PC-3 (cell line): Measurements from ENCODE around the gene RNASE13. TPM values are rescaled to one million over a fixed set of nuclear protein-coding genes. Genes with fewer than 3 reads are reported as not detected.

Experiments
- ATAC-seq: fragments of 200-7000 bp; cut with Tn5 transposase; 2 replicates; pipeline ENCODE4 v1.9.1; 2020; ENCODE audit warnings: mild to moderate bottlenecking, moderate library complexity
- BruUV-seq: library from RNA; stranded (reverse); fragments of 400-500 nt; replicated peaks from 2 replicates; lab custom pipeline; 2021; lab: Mats Ljungman, UMichigan
- CTCF ChIA-PET: fragments of 300-600 bp; sonication (Branson Sonifier 250); formaldehyde crosslinking; loops from one replicate; lab custom pipeline; 2022; ENCODE audit warnings: antibody characterized with exemption; lab: Charles Lee
- POLR2A ChIA-PET: fragments of 300-600 bp; sonication (Branson Sonifier 250); formaldehyde crosslinking; loops from one replicate; lab custom pipeline; 2022; ENCODE audit warnings: antibody characterized with exemption; ENCODE audit not compliant: unreplicated experiment; lab: Charles Lee
- DNase-seq: peaks from one replicate; pipeline ENCODE4 v3.0.0-alpha.2; 2015
- H2AFZ ChIP-seq: fragments of 300-600 bp; sonication (generic); 2 replicates; pipeline ENCODE4 v1.6.0; 2016; ENCODE audit warnings: antibody characterized with exemption, low read length
- H3F3A ChIP-seq: fragments of 300-600 bp; sonication (generic); one replicate; pipeline ENCODE4 v1.6.0; 2017; ENCODE audit warnings: antibody characterized with exemption, low read length, control low read depth, mild to moderate bottlenecking; ENCODE audit not compliant: unreplicated experiment
- H3K27ac ChIP-seq: fragments of 300-600 bp; sonication (generic); 2 replicates; pipeline ENCODE4 v1.5.1; 2016; ENCODE audit warnings: mild to moderate bottlenecking, low read length
- H3K27me3 ChIP-seq: fragments of 300-600 bp; sonication (generic); 2 replicates; pipeline ENCODE4 v1.6.1; 2016; ENCODE audit warnings: low read length, mixed read lengths
- H3K36me3 ChIP-seq: fragments of 300-600 bp; sonication (generic); 2 replicates; pipeline ENCODE4 v1.6.1; 2016; ENCODE audit warnings: low read depth, mixed run types, low read length, mixed read lengths
- H3K4me1 ChIP-seq: fragments of 300-600 bp; sonication (generic); 2 replicates; pipeline ENCODE4 v1.5.1; 2016; ENCODE audit warnings: low read length; ENCODE audit not compliant: insufficient read depth
- H3K4me2 ChIP-seq: fragments of 300-600 bp; sonication (generic); 2 replicates; pipeline ENCODE4 v1.6.0; 2016; ENCODE audit warnings: low read length
- H3K4me3 ChIP-seq: fragments of 300-600 bp; sonication (generic); 2 replicates; pipeline ENCODE4 v1.5.1; 2016; ENCODE audit warnings: mild to moderate bottlenecking, low read length, mixed read lengths
- H3K79me2 ChIP-seq: fragments of 300-600 bp; sonication (generic); 2 replicates; pipeline ENCODE4 v1.6.1; 2017; ENCODE audit warnings: low read length, mixed read lengths
- H3K9ac ChIP-seq: fragments of 300-600 bp; sonication (generic); 2 replicates; pipeline ENCODE4 v1.6.0; 2016; ENCODE audit warnings: mild to moderate bottlenecking, low read length
- H3K9me2 ChIP-seq: fragments of 300-600 bp; sonication (generic); replicated peaks from 2 replicates; pipeline ENCODE4 v1.6.1; 2016; ENCODE audit warnings: mixed run types, low read length, mixed read lengths
- H3K9me3 ChIP-seq: fragments of 300-600 bp; sonication (generic); 2 replicates; pipeline ENCODE4 v1.6.1; 2016; ENCODE audit warnings: low read length, mixed read lengths
- H4K20me1 ChIP-seq: fragments of 300-600 bp; sonication (generic); 2 replicates; pipeline ENCODE4 v1.6.1; 2016; ENCODE audit warnings: low read length, mixed read lengths
- EZH2 ChIP-seq: fragments of 300-600 bp; sonication (generic); IDR thresholded peaks from one replicate; pipeline ENCODE4 v1.6.1; 2017; ENCODE audit warnings: antibody characterized with exemption, mild to moderate bottlenecking, low read length; ENCODE audit not compliant: unreplicated experiment
- EZH2phosphoT487 ChIP-seq: fragments of 300-600 bp; sonication (generic); IDR thresholded peaks from 2 replicates; pipeline ENCODE4 v1.6.1; 2018; ENCODE audit warnings: mild to moderate bottlenecking, antibody characterized with exemption, low read length, borderline replicate concordance
- intact Hi-C: fragments of 100-400 bp; cut with micrococcal nuclease; formaldehyde crosslinking; loops from 2 replicates; pipeline ENCODE4 v1.9.0; 2023
- total RNA-seq: library from RNA; depleted of rRNA; stranded (reverse); fragments of >200 nt; gene quantifications from 2 replicates; pipeline ENCODE4 v1.2.3, GENCODE V29; 2014
- TF ChIP-seq, protein P1 (sequence below): fragments of 300-600 bp; sonication (generic); conservative IDR thresholded peaks from 2 replicates; pipeline ENCODE4 v1.5.1; 2017; ENCODE audit warnings: antibody characterized with exemption, low read depth, mild to moderate bottlenecking, low read length

Gene RNASE13
- total RNA-seq, 1 experiment from 2014 or later: not detected

DNA sequence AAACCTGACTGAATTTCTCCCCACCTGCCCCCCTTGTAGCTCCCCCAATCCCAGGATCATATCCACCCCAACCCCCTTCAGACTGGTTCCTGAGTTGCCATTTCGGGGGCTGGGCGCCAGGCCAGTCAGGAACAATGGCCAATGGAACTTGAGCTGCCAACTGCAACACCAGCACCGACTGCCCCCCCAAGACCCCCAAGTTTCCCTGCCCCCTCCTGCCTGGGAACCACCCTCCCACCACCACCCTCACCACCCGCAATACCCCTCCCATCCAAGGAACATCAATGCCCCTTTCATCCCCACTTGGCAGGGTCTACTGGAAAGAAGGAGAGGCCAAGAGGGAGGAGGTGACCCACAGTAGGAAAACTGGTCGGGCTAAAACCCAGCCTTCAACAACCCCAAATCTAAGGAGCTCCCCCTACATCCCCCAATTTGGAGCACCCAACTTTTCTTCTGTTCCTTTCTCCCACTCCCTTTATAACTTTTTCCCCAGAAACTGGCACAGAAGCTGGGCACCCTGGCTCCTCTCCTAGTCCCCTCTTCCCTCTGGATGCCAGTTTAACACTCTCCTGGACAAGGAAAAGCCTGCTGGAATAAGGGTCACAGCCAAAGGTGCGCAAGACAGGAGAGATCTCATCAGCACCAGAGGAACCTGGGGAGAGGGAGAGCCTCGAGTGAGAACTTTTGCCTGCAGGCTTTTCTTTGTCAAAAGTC lies 8.2 kb downstream of the RNASE13 start:
- Histone ChIP-seq H3K27me3 (peaks cover 70% of the 10 kb centered on the region), H2AFZ (no peak overlapping the region), H3K27ac (no peak overlapping the region), H3K79me2 (no peaks in the 10 kb centered on the region), H3K9me3 (no peaks in the 10 kb centered on the region), H3K4me1 (0 out of 2 replicates have a peak, but pooled peaks cover 4% of the 10 kb centered on the region), H3K36me3 (no peaks in the 10 kb centered on the region), H3K9me2 (no peaks in the 10 kb centered on the region), H3F3A (no peaks in the 10 kb centered on the region), H3K9ac (no peak overlapping the region), H3K4me3 (no peak overlapping the region), H3K4me2 (no peak overlapping the region), H4K20me1 (no peaks in the 10 kb centered on the region)
- CTCF ChIA-PET: no interaction called here
- BruUV-seq: no TSS peak
- ATAC-seq (no peak), DNase-seq (no peak)
- TF ChIP-seq EZH2: no peak
- no peak for TF ChIP-seq EZH2phosphoT487
- TF ChIP-seq, protein P1, sequence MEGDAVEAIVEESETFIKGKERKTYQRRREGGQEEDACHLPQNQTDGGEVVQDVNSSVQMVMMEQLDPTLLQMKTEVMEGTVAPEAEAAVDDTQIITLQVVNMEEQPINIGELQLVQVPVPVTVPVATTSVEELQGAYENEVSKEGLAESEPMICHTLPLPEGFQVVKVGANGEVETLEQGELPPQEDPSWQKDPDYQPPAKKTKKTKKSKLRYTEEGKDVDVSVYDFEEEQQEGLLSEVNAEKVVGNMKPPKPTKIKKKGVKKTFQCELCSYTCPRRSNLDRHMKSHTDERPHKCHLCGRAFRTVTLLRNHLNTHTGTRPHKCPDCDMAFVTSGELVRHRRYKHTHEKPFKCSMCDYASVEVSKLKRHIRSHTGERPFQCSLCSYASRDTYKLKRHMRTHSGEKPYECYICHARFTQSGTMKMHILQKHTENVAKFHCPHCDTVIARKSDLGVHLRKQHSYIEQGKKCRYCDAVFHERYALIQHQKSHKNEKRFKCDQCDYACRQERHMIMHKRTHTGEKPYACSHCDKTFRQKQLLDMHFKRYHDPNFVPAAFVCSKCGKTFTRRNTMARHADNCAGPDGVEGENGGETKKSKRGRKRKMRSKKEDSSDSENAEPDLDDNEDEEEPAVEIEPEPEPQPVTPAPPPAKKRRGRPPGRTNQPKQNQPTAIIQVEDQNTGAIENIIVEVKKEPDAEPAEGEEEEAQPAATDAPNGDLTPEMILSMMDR: no peak
- intact Hi-C loops: no loop called here
- POLR2A ChIA-PET: no interaction called here

DNA sequence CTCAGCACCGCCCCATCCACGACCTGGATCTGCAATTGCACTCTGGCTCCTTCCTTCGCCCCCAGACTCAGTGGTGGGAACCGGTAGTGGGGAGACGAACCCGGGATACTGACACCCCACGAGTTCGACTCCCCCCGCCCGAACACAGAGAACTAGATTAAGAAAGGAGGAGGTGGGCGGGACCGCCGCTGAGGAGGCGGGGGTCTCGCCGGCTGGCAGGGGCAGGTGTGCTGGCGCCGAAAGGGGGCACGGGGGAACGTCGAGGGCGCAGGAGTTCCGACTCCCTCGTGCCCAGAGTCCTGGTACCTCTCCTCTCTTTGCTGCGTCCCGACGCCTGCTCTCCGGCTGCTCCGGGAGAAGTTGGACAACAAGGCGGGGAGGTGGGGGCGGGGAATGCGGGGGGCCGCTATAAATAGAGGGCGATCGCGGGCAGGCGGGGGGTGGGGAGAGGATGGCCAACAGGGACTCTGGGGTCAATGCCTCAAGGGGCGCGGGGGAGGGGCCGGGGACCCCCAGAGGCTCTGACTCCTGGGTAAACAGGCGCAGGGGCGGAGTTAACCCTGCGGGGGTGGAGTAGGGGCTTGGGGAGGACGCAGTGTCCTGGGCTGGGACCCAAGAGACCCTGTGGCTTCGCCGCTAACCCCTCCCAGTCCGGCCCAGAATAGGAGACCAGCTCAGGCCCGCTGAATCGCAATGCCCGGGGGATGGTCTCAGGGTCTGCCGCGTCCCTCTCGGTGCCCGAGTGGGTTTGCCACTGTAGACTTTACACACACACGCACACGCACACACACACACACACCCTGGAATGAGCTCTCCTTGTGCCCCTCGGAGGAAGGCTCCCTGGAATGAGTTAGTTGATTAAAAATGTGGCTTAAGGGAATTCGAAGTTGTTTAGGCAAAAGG lies 9.0 kb downstream of the RNASE13 start:
- Histone ChIP-seq H3K4me2 (peak overlapping the region; percentile 77), H3K79me2 (no peaks in the 10 kb centered on the region), H3K4me3 (peak overlapping the region; percentile 58), H3K9me2 (no peaks in the 10 kb centered on the region), H2AFZ (peak overlapping the region; percentile 61; the same call in 1 of the 2 replicates), H3K36me3 (no peaks in the 10 kb centered on the region), H3K27me3 (peaks cover 70% of the 10 kb centered on the region), H4K20me1 (no peaks in the 10 kb centered on the region), H3K9ac (no peak overlapping the region), H3K4me1 (0 out of 2 replicates have a peak, but pooled peaks cover 4% of the 10 kb centered on the region), H3F3A (no peaks in the 10 kb centered on the region), H3K27ac (no peak overlapping the region), H3K9me3 (no peaks in the 10 kb centered on the region)
- ATAC-seq: no peak
- no peak for DNase-seq
- BruUV-seq: no TSS peak
- ChIA-PET POLR2A (no interaction called here), CTCF (no interaction called here)
- intact Hi-C loops: no loop called here
- TF ChIP-seq, protein P1: no peak
- no peak for TF ChIP-seq EZH2phosphoT487
- no peak for TF ChIP-seq EZH2
